ENCODE data around the gene SLIT1.

The SLIT1 gene

GRCh38 chr10:97015240-97015639 is 170.5 kb downstream of the SLIT1 start:
- Histone ChIP-seq H3K27ac (ENCODE audit: insufficient read depth, low read length, poor library complexity, severe bottlenecking) (no peak overlapping the region), H3K9me3 (ENCODE audit: control insufficient read depth, low read length) (no peaks in the 10 kb centered on the region), H3K4me1 (ENCODE audit: control insufficient read depth, insufficient read depth, low read length, poor library complexity, severe bottlenecking) (peaks cover 2% of the 10 kb centered on the region), H3K27me3 (replicated peaks; ENCODE audit: control insufficient read depth, insufficient read depth, low read length, poor library complexity, severe bottlenecking) (no peaks in the 10 kb centered on the region), H3K36me3 (ENCODE audit: control insufficient read depth, insufficient read depth, low read length) (no peaks in the 10 kb centered on the region), H3K4me3 (ENCODE audit: insufficient read depth, low read depth, low read length, poor library complexity, severe bottlenecking) (no peak overlapping the region)
- no peak for DNase-seq

- no peaks in the 10 kb centered on the region for H3K9me3 ChIP-seq (ENCODE audit: control insufficient read depth, low read length)
- peaks cover 2% of the 10 kb centered on the region for H3K4me1 ChIP-seq (ENCODE audit: control insufficient read depth, insufficient read depth, low read length, poor library complexity, severe bottlenecking)
- no peak for DNase-seq
- H3K27ac ChIP-seq (ENCODE audit: insufficient read depth, low read length, poor library complexity, severe bottlenecking), result no peak overlapping the region
- no peaks in the 10 kb centered on the region for H3K27me3 ChIP-seq (replicated peaks; ENCODE audit: control insufficient read depth, insufficient read depth, low read length, poor library complexity, severe bottlenecking)
- H3K4me3 ChIP-seq (ENCODE audit: insufficient read depth, low read depth, low read length, poor library complexity, severe bottlenecking), result no peak overlapping the region
- no peaks in the 10 kb centered on the region for H3K36me3 ChIP-seq (ENCODE audit: control insufficient read depth, insufficient read depth, low read length)
These were observed 171.8 kb downstream of the SLIT1 start for GRCh38 chr10:97013983-97014382.

- H3K4me3 ChIP-seq (ENCODE audit: insufficient read depth, low read depth, low read length, poor library complexity, severe bottlenecking), result no peak overlapping the region
- no peaks in the 10 kb centered on the region for H3K27me3 ChIP-seq (replicated peaks; ENCODE audit: control insufficient read depth, insufficient read depth, low read length, poor library complexity, severe bottlenecking)
- H3K36me3 ChIP-seq (ENCODE audit: control insufficient read depth, insufficient read depth, low read length), result no peaks in the 10 kb centered on the region
- no peaks in the 10 kb centered on the region for H3K9me3 ChIP-seq (ENCODE audit: control insufficient read depth, low read length)
- H3K27ac ChIP-seq (ENCODE audit: insufficient read depth, low read length, poor library complexity, severe bottlenecking), result no peak overlapping the region
- DNase-seq, result no peak
- H3K4me1 ChIP-seq (ENCODE audit: control insufficient read depth, insufficient read depth, low read length, poor library complexity, severe bottlenecking), result peaks cover 2% of the 10 kb centered on the region
These were observed 172.2 kb downstream of the SLIT1 start for GRCh38 chr10:97013568-97013967.

DNA sequence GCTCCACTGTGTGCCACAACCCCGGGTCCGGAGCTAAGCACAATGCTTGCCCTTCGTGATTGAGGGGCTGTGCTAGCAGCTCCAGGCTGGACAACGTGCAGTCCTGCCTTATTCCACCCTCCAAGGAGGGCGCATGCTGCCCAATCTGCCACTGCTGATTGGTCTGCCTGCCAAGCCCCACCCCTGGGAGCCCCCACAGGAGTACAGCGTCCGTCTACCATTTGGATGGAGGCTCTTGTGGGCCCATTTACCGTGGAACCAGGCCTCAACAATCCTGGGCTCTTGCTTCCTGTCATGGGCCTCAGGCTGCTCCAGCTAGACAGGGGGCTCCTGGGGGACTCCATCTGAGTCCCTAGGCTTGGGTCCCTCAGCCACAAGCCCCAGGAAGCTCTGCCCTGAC is 173.3 kb downstream of the SLIT1 start:
- DNase-seq, result no peak
- Histone ChIP-seq H3K4me3 (ENCODE audit: insufficient read depth, low read depth, low read length, poor library complexity, severe bottlenecking) (no peak overlapping the region), H3K27ac (ENCODE audit: insufficient read depth, low read length, poor library complexity, severe bottlenecking) (no peak overlapping the region), H3K9me3 (ENCODE audit: control insufficient read depth, low read length) (no peaks in the 10 kb centered on the region), H3K4me1 (ENCODE audit: control insufficient read depth, insufficient read depth, low read length, poor library complexity, severe bottlenecking) (peaks cover 2% of the 10 kb centered on the region), H3K27me3 (replicated peaks; ENCODE audit: control insufficient read depth, insufficient read depth, low read length, poor library complexity, severe bottlenecking) (peaks cover 3% of the 10 kb centered on the region), H3K36me3 (ENCODE audit: control insufficient read depth, insufficient read depth, low read length) (no peaks in the 10 kb centered on the region)

DNA sequence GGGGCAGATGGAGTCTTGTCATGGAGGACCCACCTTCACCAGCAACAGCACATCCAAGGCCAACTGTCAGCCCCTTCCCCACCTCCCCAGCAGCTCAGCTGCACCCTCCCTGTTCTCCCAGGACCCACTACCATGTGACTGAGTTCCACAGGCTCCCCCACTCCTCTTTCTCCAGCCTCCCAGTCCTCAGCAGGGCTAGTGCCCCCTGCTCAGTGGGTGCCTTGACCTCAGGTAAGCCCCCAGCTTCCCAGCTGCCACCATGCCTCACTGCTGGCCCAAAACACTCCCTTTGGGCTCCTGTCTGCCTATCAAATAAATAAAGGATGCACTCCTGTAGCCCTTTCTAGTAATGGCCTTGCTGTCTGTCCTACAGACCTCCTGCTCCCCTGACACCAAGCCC is 174.4 kb downstream of the SLIT1 start:
- no peaks in the 10 kb centered on the region for H3K36me3 ChIP-seq (ENCODE audit: control insufficient read depth, insufficient read depth, low read length)
- H3K4me3 ChIP-seq (ENCODE audit: insufficient read depth, low read depth, low read length, poor library complexity, severe bottlenecking), result no peak overlapping the region
- H3K27ac ChIP-seq (ENCODE audit: insufficient read depth, low read length, poor library complexity, severe bottlenecking), result no peak overlapping the region
- peaks cover 3% of the 10 kb centered on the region for H3K27me3 ChIP-seq (replicated peaks; ENCODE audit: control insufficient read depth, insufficient read depth, low read length, poor library complexity, severe bottlenecking)
- no peak for DNase-seq
- no peaks in the 10 kb centered on the region for H3K9me3 ChIP-seq (ENCODE audit: control insufficient read depth, low read length)
- H3K4me1 ChIP-seq (ENCODE audit: control insufficient read depth, insufficient read depth, low read length, poor library complexity, severe bottlenecking), result no peaks in the 10 kb centered on the region

DNA sequence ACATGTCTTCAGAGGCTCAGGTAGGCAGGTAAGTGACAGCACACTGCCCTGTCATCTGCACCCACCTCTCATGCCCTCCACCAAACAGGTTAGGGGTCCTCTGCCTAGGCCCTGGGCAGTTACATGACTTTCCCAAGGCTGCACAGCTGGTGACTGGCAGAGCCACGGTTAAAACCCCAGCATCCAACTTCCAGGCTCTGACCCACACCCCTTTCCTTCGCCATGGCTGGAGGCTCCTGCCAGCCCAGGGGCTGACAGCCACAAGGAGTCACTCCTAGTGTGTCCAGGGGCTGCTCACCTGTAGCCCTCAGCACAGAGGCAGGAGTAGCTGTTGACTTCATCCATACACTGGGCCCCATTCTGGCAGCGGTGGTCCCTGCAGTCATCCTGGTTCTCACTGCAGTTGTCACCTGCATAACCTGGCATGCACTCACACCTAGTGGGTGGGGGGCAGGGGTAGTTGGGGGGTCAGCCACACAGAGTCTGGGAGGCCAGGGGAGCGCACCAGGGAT is 175.0 kb downstream of the SLIT1 start:
- Histone ChIP-seq H3K4me3 (ENCODE audit: insufficient read depth, low read depth, low read length, poor library complexity, severe bottlenecking) (no peak overlapping the region), H3K9me3 (ENCODE audit: control insufficient read depth, low read length) (no peaks in the 10 kb centered on the region), H3K36me3 (ENCODE audit: control insufficient read depth, insufficient read depth, low read length) (no peaks in the 10 kb centered on the region), H3K27ac (ENCODE audit: insufficient read depth, low read length, poor library complexity, severe bottlenecking) (no peak overlapping the region), H3K27me3 (replicated peaks; ENCODE audit: control insufficient read depth, insufficient read depth, low read length, poor library complexity, severe bottlenecking) (peaks cover 3% of the 10 kb centered on the region), H3K4me1 (ENCODE audit: control insufficient read depth, insufficient read depth, low read length, poor library complexity, severe bottlenecking) (no peaks in the 10 kb centered on the region)
- DNase-seq, result no peak

DNA sequence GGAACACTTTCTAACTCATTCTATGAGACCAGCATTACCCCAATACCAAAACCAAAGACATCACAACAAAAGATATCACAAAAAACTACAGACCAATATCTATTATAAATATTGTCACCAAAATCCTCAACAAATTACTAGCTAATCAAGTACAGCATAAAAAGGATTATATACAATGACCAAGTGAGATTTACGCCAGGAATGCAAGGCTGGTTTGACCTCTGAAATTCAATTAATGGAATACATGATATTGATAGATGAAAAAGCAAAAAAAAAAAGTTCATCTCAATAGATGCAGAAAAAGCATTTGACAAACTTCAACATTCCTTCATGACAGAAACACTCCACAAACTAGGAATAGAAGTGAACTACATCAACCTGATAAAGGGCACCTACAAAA is 178.3 kb downstream of the SLIT1 start:
- H3K4me3 ChIP-seq (ENCODE audit: insufficient read depth, low read depth, low read length, poor library complexity, severe bottlenecking), result no peak overlapping the region
- peaks cover 3% of the 10 kb centered on the region for H3K27me3 ChIP-seq (replicated peaks; ENCODE audit: control insufficient read depth, insufficient read depth, low read length, poor library complexity, severe bottlenecking)
- no peaks in the 10 kb centered on the region for H3K4me1 ChIP-seq (ENCODE audit: control insufficient read depth, insufficient read depth, low read length, poor library complexity, severe bottlenecking)
- H3K27ac ChIP-seq (ENCODE audit: insufficient read depth, low read length, poor library complexity, severe bottlenecking), result no peak overlapping the region
- DNase-seq, result no peak
- no peaks in the 10 kb centered on the region for H3K9me3 ChIP-seq (ENCODE audit: control insufficient read depth, low read length)
- H3K36me3 ChIP-seq (ENCODE audit: control insufficient read depth, insufficient read depth, low read length), result no peaks in the 10 kb centered on the region

DNA sequence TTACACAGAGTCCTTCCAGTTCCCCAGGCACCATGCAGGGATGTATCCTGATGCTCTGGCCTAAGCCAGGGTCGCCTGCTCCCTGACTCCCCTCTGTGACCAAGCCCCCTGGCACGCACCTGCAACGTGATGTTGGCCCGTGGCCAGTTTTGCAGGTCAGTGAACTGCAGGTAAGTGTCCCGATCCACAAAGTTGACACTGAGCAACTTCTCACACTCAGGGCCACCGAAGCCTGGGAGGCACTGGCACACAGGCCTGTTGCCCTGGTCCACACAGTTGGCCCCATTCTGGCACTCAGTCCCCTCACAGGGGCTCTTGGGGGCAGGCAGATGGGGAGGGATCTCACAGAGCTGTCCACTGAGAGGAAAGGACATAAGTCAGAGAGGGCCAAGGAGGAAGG is 179.4 kb downstream of the SLIT1 start:
- Histone ChIP-seq H3K4me1 (ENCODE audit: control insufficient read depth, insufficient read depth, low read length, poor library complexity, severe bottlenecking) (no peaks in the 10 kb centered on the region), H3K27me3 (replicated peaks; ENCODE audit: control insufficient read depth, insufficient read depth, low read length, poor library complexity, severe bottlenecking) (peaks cover 3% of the 10 kb centered on the region), H3K9me3 (ENCODE audit: control insufficient read depth, low read length) (no peaks in the 10 kb centered on the region), H3K4me3 (ENCODE audit: insufficient read depth, low read depth, low read length, poor library complexity, severe bottlenecking) (no peak overlapping the region), H3K27ac (ENCODE audit: insufficient read depth, low read length, poor library complexity, severe bottlenecking) (no peak overlapping the region), H3K36me3 (ENCODE audit: control insufficient read depth, insufficient read depth, low read length) (no peaks in the 10 kb centered on the region)
- DNase-seq, result no peak

DNA sequence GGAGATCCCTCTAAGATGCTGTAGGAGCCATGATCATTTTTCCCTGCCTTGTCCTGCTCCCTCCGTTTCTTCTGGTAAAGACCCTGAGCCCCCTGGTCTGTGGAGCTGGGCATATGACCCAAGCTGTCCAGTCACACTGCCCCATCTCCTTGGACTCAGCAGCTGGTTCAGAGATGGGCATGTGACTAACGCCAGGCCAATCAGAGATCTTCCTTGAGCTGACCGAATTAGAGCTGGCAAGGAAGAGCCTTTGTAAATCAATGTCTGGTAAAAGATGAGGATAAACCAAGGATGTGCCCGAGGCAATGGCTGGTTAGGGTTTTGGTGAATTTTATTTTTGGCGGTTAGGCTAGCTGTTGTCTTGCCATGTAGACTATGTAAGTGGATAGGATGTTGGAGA is 180.4 kb downstream of the SLIT1 start:
- H3K27me3 ChIP-seq (replicated peaks; ENCODE audit: control insufficient read depth, insufficient read depth, low read length, poor library complexity, severe bottlenecking), result peaks cover 3% of the 10 kb centered on the region
- H3K36me3 ChIP-seq (ENCODE audit: control insufficient read depth, insufficient read depth, low read length), result no peaks in the 10 kb centered on the region
- DNase-seq, result no peak
- no peak overlapping the region for H3K27ac ChIP-seq (ENCODE audit: insufficient read depth, low read length, poor library complexity, severe bottlenecking)
- no peak overlapping the region for H3K4me3 ChIP-seq (ENCODE audit: insufficient read depth, low read depth, low read length, poor library complexity, severe bottlenecking)
- H3K4me1 ChIP-seq (ENCODE audit: control insufficient read depth, insufficient read depth, low read length, poor library complexity, severe bottlenecking), result no peaks in the 10 kb centered on the region
- H3K9me3 ChIP-seq (ENCODE audit: control insufficient read depth, low read length), result no peaks in the 10 kb centered on the region

GRCh38 chr10:97004591-97004990 is 181.2 kb downstream of the SLIT1 start:
- Histone ChIP-seq H3K27ac (ENCODE audit: insufficient read depth, low read length, poor library complexity, severe bottlenecking) (no peak overlapping the region), H3K4me1 (ENCODE audit: control insufficient read depth, insufficient read depth, low read length, poor library complexity, severe bottlenecking) (no peaks in the 10 kb centered on the region), H3K4me3 (ENCODE audit: insufficient read depth, low read depth, low read length, poor library complexity, severe bottlenecking) (no peak overlapping the region), H3K9me3 (ENCODE audit: control insufficient read depth, low read length) (no peaks in the 10 kb centered on the region), H3K36me3 (ENCODE audit: control insufficient read depth, insufficient read depth, low read length) (no peaks in the 10 kb centered on the region), H3K27me3 (replicated peaks; ENCODE audit: control insufficient read depth, insufficient read depth, low read length, poor library complexity, severe bottlenecking) (peaks cover 3% of the 10 kb centered on the region)
- no peak for DNase-seq

- DNase-seq, result no peak
- Histone ChIP-seq H3K9me3 (ENCODE audit: control insufficient read depth, low read length) (no peaks in the 10 kb centered on the region), H3K4me1 (ENCODE audit: control insufficient read depth, insufficient read depth, low read length, poor library complexity, severe bottlenecking) (no peaks in the 10 kb centered on the region), H3K27ac (ENCODE audit: insufficient read depth, low read length, poor library complexity, severe bottlenecking) (no peak overlapping the region), H3K27me3 (replicated peaks; ENCODE audit: control insufficient read depth, insufficient read depth, low read length, poor library complexity, severe bottlenecking) (peaks cover 3% of the 10 kb centered on the region), H3K36me3 (ENCODE audit: control insufficient read depth, insufficient read depth, low read length) (no peaks in the 10 kb centered on the region), H3K4me3 (ENCODE audit: insufficient read depth, low read depth, low read length, poor library complexity, severe bottlenecking) (no peak overlapping the region)
These were observed 182.0 kb downstream of the SLIT1 start for GRCh38 chr10:97003804-97004201.

All from effector memory CD4-positive, alpha-beta T cell (primary cell).